ENCODE results near the gene UBE3D.
"Not testable (repeated sequence)": the region's sequence is repeated elsewhere in the genome, so short reads cannot be mapped to it uniquely, and the experiment has no call there.

The UBE3D gene

GRCh38 chr6:82909551-82909950 lies 156.1 kb downstream of the UBE3D start:
- no peak for DNase-seq

- no peak for DNase-seq
Observed at GRCh38 chr6:82908661-82909060, 157.0 kb downstream of the UBE3D start.

GRCh38 chr6:82906951-82907350 lies 158.7 kb downstream of the UBE3D start:
- DNase-seq: no peak

GRCh38 chr6:82906489-82906888 lies 159.2 kb downstream of the UBE3D start:
- no peak for DNase-seq

GRCh38 chr6:82904860-82905259 lies 160.8 kb downstream of the UBE3D start:
- no peak for DNase-seq

- no peak for DNase-seq
Observed at GRCh38 chr6:82904257-82904656, 161.4 kb downstream of the UBE3D start.

- no peak for DNase-seq
Observed at GRCh38 chr6:82902290-82902689, 163.4 kb downstream of the UBE3D start.

GRCh38 chr6:82894653-82895259 lies 170.9 kb downstream of the UBE3D start:
- no peak for DNase-seq

- DNase-seq: no peak
Observed at GRCh38 chr6:82893889-82894652, 171.6 kb downstream of the UBE3D start.

GRCh38 chr6:82891503-82891902 lies 174.1 kb downstream of the UBE3D start:
- not testable (repeated sequence) for DNase-seq

GRCh38 chr6:82891076-82891475 lies 174.6 kb downstream of the UBE3D start:
- DNase-seq: no peak

GRCh38 chr6:82890240-82890639 lies 175.4 kb downstream of the UBE3D start:
- no peak for DNase-seq

GRCh38 chr6:82889143-82889542 lies 176.5 kb downstream of the UBE3D start:
- DNase-seq: no peak

GRCh38 chr6:82882363-82883023 lies 183.1 kb downstream of the UBE3D start:
- no peak for DNase-seq

GRCh38 chr6:82881519-82881918 lies 184.1 kb downstream of the UBE3D start:
- no peak for DNase-seq

GRCh38 chr6:82878812-82879211 lies 186.8 kb downstream of the UBE3D start:
- no peak for DNase-seq

GRCh38 chr6:82877213-82878195 lies 188.1 kb downstream of the UBE3D start:
- no peak for DNase-seq

GRCh38 chr6:82875573-82876185 lies 190.0 kb downstream of the UBE3D start:
- no peak for DNase-seq

GRCh38 chr6:82874867-82875266 lies 190.8 kb downstream of the UBE3D start:
- no peak for DNase-seq

GRCh38 chr6:82872185-82872584 lies 193.5 kb downstream of the UBE3D start:
- no peak for DNase-seq

GRCh38 chr6:82870582-82871172 lies 195.0 kb downstream of the UBE3D start:
- DNase-seq: no peak

GRCh38 chr6:82869493-82869892 lies 196.1 kb downstream of the UBE3D start:
- DNase-seq: no peak
